ENCODE data around the gene OTUD5.

DNA sequence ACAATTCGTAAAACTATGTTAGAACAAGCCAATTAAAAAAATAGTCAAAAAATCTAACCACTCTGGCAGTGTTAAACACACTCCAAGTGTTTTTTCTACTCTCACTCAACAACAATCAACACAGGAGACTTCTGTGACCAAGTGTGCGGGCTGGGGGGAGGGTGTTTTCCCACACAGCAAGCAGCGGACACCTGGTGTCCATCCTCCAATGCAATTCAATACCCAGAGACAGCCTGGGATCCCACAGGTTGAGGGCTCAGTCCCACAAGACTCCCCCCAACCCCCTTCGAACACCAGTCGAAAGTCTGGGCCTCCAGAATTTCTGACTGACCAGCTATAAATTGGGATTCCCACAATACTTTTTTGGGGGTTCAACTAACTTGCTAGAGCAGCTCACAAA lies 30.3 kb downstream of the OTUD5 start:
- TF ChIP-seq YY1 (IDR thresholded peaks at IDR 0.05; ENCODE audit: insufficient read depth, insufficient read length) (no peak), ZNF274 (IDR thresholded peaks at IDR 0.05; ENCODE audit: low read depth, low read length) (no peak), SUZ12 (IDR thresholded peaks at IDR 0.05; ENCODE audit: extremely low read depth, insufficient read depth, insufficient read length) (no peak)

Measured in NT2/D1 (cell line).